DND-41 (cell line): ENCODE data around the gene ACSM2A.
"Not testable (repeated sequence)": the region's sequence is repeated elsewhere in the genome, so short reads cannot be mapped to it uniquely, and the experiment has no call there.

ENCODE experiments used
- EZH2 ChIP-seq: IDR thresholded peaks from 3 replicates; pipeline ENCODE4 v1.6.1; 2012; ENCODE audit warnings: borderline replicate concordance, low read depth, mild to moderate bottlenecking, moderate library complexity, low read length, inconsistent platforms; ENCODE audit not compliant: severe bottlenecking
- TF ChIP-seq, protein P1 (sequence below): IDR thresholded peaks from 2 replicates; pipeline ENCODE4 v1.5.1; 2012; ENCODE audit warnings: borderline replicate concordance, low read length, moderate library complexity, mild to moderate bottlenecking; ENCODE audit not compliant: poor library complexity, severe bottlenecking; ENCODE audit errors: extremely low read depth

DNA sequence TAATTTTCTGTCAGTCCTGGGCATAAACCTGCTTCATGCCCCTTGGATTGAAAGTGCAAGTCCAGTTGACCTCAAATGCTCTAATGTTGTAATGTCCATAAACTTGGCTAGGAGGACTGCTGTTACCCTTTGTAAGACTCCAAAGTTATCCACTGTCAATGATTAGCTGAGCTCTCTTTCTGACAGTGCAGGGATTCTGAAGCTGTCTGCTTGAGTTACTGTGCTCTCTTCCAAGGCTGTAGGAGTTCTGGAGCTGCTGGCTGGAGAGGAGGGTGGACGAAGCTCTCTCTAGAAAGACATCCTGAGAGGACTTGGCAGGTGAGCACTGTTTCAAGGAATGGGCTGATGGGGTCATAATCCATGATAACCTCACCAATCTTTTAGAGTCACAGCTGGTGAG is at the start of gene ACSM2A:
- TF ChIP-seq, protein P1, sequence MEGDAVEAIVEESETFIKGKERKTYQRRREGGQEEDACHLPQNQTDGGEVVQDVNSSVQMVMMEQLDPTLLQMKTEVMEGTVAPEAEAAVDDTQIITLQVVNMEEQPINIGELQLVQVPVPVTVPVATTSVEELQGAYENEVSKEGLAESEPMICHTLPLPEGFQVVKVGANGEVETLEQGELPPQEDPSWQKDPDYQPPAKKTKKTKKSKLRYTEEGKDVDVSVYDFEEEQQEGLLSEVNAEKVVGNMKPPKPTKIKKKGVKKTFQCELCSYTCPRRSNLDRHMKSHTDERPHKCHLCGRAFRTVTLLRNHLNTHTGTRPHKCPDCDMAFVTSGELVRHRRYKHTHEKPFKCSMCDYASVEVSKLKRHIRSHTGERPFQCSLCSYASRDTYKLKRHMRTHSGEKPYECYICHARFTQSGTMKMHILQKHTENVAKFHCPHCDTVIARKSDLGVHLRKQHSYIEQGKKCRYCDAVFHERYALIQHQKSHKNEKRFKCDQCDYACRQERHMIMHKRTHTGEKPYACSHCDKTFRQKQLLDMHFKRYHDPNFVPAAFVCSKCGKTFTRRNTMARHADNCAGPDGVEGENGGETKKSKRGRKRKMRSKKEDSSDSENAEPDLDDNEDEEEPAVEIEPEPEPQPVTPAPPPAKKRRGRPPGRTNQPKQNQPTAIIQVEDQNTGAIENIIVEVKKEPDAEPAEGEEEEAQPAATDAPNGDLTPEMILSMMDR, result not testable (repeated sequence)
- TF ChIP-seq EZH2, result not testable (repeated sequence)
